ENCODE data around the gene TTC33. TPM values are rescaled to one million over a fixed set of nuclear protein-coding genes. Genes with fewer than 3 reads are reported as not detected.

Gene TTC33
- total RNA-seq, 3 donors from 2014 or later, result 17.6 to 28.1 (median 18.4) TPM

GRCh38 chr5:40489421-40489820 is 266.3 kb downstream of the TTC33 start:
- H3K9me3 ChIP-seq, result no peaks in the 10 kb centered on the region
- H3K4me1 ChIP-seq, result no peaks in the 10 kb centered on the region
- H3K4me3 ChIP-seq, result no peak overlapping the region
- intact Hi-C loops (cut with DNase I; ENCODE audit: low total_unique reads), result loop anchor here (10.0 kb wide), 1 partner anchor 795 kb away; no protein-coding TSS in a partner anchor
- H3K27me3 ChIP-seq, result no peaks in the 10 kb centered on the region
- TF ChIP-seq POLR2AphosphoS5 (IDR thresholded peaks at IDR 0.05), result no peak
- TF ChIP-seq CTCF (IDR thresholded peaks at IDR 0.05), result no peak
- no peak for TF ChIP-seq POLR2A (IDR thresholded peaks at IDR 0.05)
- no peaks in the 10 kb centered on the region for H3K36me3 ChIP-seq
- H3K27ac ChIP-seq, result no peak overlapping the region
- no peak for DNase-seq (ENCODE audit: low spot score in 2 of 2)

DNA sequence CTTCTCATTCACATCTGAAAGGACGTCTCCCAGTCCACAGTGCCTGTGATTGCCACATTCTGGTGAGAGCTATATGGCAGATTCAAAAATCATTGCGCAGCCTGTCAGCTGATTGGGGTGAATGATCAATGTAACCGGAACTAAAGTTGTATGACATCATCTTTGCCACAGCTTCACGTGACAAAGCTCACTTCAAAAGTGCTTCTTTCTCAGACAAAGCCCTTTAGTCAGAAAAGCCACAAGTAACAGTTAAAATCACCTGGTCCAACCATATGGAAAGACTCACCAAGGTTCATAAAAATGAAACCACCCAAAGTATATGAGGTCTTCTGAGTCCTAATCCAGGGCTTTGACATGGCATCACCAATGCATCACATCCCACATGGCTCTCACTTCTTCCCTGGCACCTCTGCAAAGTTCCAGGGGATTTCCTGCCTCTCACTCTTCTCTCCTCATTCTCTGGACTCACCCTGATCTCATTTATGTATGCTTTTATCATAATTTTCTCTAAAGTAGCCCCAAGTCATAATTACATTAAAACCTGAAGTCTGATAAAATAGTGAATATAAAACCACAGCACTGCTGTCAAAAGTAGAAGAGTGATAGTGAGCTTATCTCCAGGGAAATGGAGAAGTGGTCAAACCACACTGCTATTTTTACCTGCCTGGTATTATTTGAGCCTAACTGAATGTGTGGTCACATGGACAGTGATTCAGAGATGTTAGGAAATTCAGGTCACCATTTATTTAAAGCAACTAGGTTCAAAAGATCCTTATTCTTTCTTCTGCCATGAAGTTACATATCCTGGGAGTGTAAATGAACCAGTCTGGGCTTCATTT is 269.1 kb downstream of the TTC33 start:
- Histone ChIP-seq H3K27me3 (no peaks in the 10 kb centered on the region), H3K4me1 (no peaks in the 10 kb centered on the region), H3K27ac (no peak overlapping the region), H3K36me3 (no peaks in the 10 kb centered on the region), H3K9me3 (peaks cover 0 to 4% of the 10 kb centered on the region in 2 donors), H3K4me3 (no peak overlapping the region)
- no peak for TF ChIP-seq POLR2AphosphoS5 (IDR thresholded peaks at IDR 0.05)
- no peak for TF ChIP-seq POLR2A (IDR thresholded peaks at IDR 0.05)
- no peak for TF ChIP-seq CTCF (IDR thresholded peaks at IDR 0.05)
- intact Hi-C loops (cut with DNase I; ENCODE audit: low total_unique reads), result loop anchor here (10.0 kb wide), 1 partner anchor 798 kb away; no protein-coding TSS in a partner anchor
- DNase-seq (ENCODE audit: low spot score in 2 of 2), result no peak

DNA sequence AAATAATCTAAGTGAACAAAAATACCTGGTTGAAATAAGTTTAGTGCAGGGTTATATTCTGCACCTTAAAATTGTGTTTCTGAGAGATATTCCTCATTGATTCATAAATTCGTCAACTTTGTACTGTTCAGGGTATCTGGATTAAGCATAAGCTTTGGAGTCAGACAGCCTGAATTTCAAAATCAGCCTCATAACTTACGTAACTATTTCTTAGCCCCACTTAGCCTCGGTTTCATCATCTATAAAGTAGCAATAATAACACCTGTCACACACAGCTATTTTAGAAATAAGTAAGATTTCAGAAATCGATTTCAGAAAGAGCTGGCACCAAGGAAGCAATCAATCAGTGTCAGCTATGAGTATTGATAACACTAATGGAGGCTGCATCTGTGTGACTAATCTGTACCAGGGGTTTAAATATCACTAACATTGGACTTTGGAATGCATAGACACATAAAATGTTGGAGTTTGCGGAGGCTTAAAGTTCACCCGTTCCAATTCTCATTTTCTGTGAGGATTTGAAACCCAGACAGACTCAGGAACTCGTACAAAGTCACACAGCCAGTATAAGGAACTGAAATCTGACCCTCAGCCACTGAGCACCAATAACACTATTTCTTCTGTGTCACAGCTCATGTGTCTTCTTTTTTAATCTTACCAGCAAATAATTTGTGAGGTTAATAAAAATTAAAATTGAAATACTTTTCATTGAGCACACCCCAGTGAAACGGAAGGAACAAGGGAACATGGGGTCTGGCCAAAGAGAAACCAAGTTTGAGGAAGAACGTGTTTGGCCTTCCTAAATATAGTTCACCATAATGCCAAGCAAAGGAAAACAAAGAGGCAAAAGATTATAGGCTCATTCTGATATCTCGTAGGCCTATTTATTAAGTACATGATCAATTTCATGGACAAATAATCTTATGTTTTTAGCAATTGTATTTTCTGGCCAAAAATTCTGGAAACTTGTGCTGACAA is 270.5 kb downstream of the TTC33 start:
- no peak for DNase-seq (ENCODE audit: low spot score in 2 of 2)
- no peak for TF ChIP-seq POLR2AphosphoS5 (IDR thresholded peaks at IDR 0.05)
- TF ChIP-seq POLR2A (IDR thresholded peaks at IDR 0.05), result no peak
- no peak for TF ChIP-seq CTCF (IDR thresholded peaks at IDR 0.05)
- Histone ChIP-seq H3K27ac (no peak overlapping the region), H3K4me3 (no peak overlapping the region), H3K36me3 (no peaks in the 10 kb centered on the region), H3K4me1 (no peaks in the 10 kb centered on the region), H3K27me3 (no peaks in the 10 kb centered on the region), H3K9me3 (peaks cover 0 to 4% of the 10 kb centered on the region in 2 donors)
- intact Hi-C loops (cut with DNase I; ENCODE audit: low total_unique reads), result loop anchor here (10.0 kb wide), 1 partner anchor 799 kb away; no protein-coding TSS in a partner anchor

GRCh38 chr5:40484495-40484894 is 271.3 kb downstream of the TTC33 start:
- DNase-seq (ENCODE audit: low spot score in 2 of 2), result no peak
- H3K27ac ChIP-seq, result no peak overlapping the region
- TF ChIP-seq POLR2A (IDR thresholded peaks at IDR 0.05), result no peak
- TF ChIP-seq CTCF (IDR thresholded peaks at IDR 0.05), result no peak
- TF ChIP-seq POLR2AphosphoS5 (IDR thresholded peaks at IDR 0.05), result no peak
- no peaks in the 10 kb centered on the region for H3K27me3 ChIP-seq
- H3K36me3 ChIP-seq, result no peaks in the 10 kb centered on the region
- H3K4me3 ChIP-seq, result no peak overlapping the region
- peaks cover 0 to 4% of the 10 kb centered on the region in 2 donors for H3K9me3 ChIP-seq
- H3K4me1 ChIP-seq, result no peaks in the 10 kb centered on the region
- intact Hi-C loops (cut with DNase I; ENCODE audit: low total_unique reads), result loop anchor here (5.0 to 10.0 kb wide), 2 partner anchors 408 to 800 kb away; no protein-coding TSS in a partner anchor
